Natural killer cell treated with Interleukin-12 subunit alpha and Interleukin-12 subunit beta and Interleukin-15 and Interleukin-18, amount 100 ng/mL, for 72 hours (primary cell): ENCODE measurements around the gene POU2AF1. TPM values are rescaled to one million over a fixed set of nuclear protein-coding genes. Genes with fewer than 3 reads are reported as not detected.

Experiments used
- ATAC-seq, 2 donors: fragments of 150-1000 bp; cut with Tn5 transposase in 1 of 2; sonication (Bioruptor Pico), chemical (Tn5 transposase) in 1 of 2; 2 replicates each; pipeline ENCODE4 v1.10.0; 2021
- DNase-seq: peaks from one replicate; pipeline ENCODE4 v3.0.0; 2022; ENCODE audit warnings: low spot score
- H3K27ac Mint-ChIP-seq, 2 donors: 1 replicate in 1 of 2; 2 replicates in 1 of 2; pipeline ENCODE4 v1.8.0; 2022; ENCODE audit warnings: mixed read lengths in 2 of 2, mild to moderate bottlenecking in 1 of 2, moderate library complexity in 1 of 2
- H3K27me3 Mint-ChIP-seq, 2 donors: 1 replicate in 1 of 2; 2 replicates in 1 of 2; pipeline ENCODE4 v1.8.0; 2022; ENCODE audit warnings: mixed read lengths in 2 of 2
- H3K36me3 Mint-ChIP-seq: one replicate; pipeline ENCODE4 v1.8.0; 2022; ENCODE audit warnings: mixed read lengths
- H3K4me1 Mint-ChIP-seq, 2 donors: 1 replicate in 1 of 2; 2 replicates in 1 of 2; pipeline ENCODE4 v1.8.0; 2022; ENCODE audit warnings: low read depth in 2 of 2, mixed read lengths in 2 of 2, mild to moderate bottlenecking in 1 of 2
- H3K4me3 Mint-ChIP-seq: one replicate; pipeline ENCODE4 v1.8.0; 2022; ENCODE audit warnings: mixed read lengths
- H3K9me3 Mint-ChIP-seq: 2 replicates; pipeline ENCODE4 v1.8.0; 2022; ENCODE audit warnings: mixed read lengths
- total RNA-seq, 2 donors: library from RNA; stranded (reverse); gene quantifications; one replicate each; pipeline ENCODE4 v1.2.3, GENCODE V29; 2022

POU2AF1 gene
- total RNA-seq, 2 donors from 2014 or later = 4.2 TPM; not detected in 1

GRCh38 chr11:111388420-111388819 lies 9.3 kb upstream of the POU2AF1 start:
- H3K9me3 Mint-ChIP-seq = no peaks in the 10 kb centered on the region
- DNase-seq = no peak
- ATAC-seq = no peak
- no peak overlapping the region for H3K4me3 Mint-ChIP-seq
- peaks cover 6 to 25% of the 10 kb centered on the region in 2 donors for H3K27me3 Mint-ChIP-seq
- H3K4me1 Mint-ChIP-seq = no peaks in the 10 kb centered on the region
- H3K27ac Mint-ChIP-seq = no peak overlapping the region
- no peaks in the 10 kb centered on the region for H3K36me3 Mint-ChIP-seq

GRCh38 chr11:111387363-111387762 lies 8.3 kb upstream of the POU2AF1 start:
- no peaks in the 10 kb centered on the region for H3K9me3 Mint-ChIP-seq
- ATAC-seq (no peak), DNase-seq (no peak)
- no peak overlapping the region for H3K4me3 Mint-ChIP-seq
- no peak overlapping the region for H3K27ac Mint-ChIP-seq
- peaks cover 8 to 27% of the 10 kb centered on the region in 2 donors for H3K27me3 Mint-ChIP-seq
- H3K36me3 Mint-ChIP-seq = no peaks in the 10 kb centered on the region
- no peaks in the 10 kb centered on the region for H3K4me1 Mint-ChIP-seq

DNA sequence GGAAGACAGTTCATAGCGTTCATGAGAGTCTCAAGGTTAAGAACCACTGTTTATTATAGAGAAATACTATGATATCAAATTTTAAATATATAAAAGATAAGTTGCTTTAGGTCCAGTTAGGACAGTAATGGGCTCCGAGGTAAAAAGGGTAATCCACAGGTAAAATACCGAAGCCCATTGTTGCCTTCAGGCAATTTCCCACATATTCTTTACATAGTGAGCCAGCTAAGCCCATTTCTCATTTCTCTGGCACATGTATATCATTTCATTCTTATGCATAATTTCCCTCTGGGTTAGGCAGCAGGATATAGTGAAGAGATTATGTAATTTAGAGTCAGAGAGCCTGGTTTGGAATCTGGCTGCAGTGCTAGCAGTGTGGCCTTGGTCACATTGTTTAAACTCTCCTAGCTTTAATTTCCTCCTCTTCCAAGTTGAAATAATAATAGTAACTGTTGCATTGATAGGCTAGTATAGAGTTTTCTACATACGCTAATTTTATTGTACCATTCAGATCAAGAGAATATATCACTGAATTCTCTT lies 7.6 kb upstream of the POU2AF1 start:
- no peak for ATAC-seq
- no peak overlapping the region for H3K4me3 Mint-ChIP-seq
- DNase-seq = no peak
- no peak overlapping the region for H3K27ac Mint-ChIP-seq
- peaks cover 8 to 32% of the 10 kb centered on the region in 2 donors for H3K27me3 Mint-ChIP-seq
- H3K9me3 Mint-ChIP-seq = no peaks in the 10 kb centered on the region
- no peaks in the 10 kb centered on the region for H3K4me1 Mint-ChIP-seq
- no peaks in the 10 kb centered on the region for H3K36me3 Mint-ChIP-seq

DNA sequence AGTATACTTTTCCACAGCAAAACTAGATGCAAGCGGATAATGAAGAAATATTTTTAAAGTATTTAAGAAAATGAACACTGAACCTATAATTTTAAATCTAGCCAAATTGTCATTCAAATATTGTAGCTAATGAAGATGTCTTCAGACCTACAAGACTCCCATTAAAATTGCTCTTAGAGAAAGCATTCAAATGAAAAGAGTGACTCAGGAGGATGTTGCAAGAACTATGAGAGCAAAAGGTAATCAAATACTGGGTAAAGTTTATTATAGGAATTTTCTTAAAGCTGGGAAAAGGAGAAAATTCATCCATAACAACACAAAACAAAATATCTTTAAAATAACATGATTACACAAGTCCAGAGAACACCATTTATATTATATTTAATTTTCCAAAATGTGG lies 5.4 kb upstream of the POU2AF1 start:
- H3K9me3 Mint-ChIP-seq = no peaks in the 10 kb centered on the region
- peaks cover 0 to 5% of the 10 kb centered on the region in 2 donors for H3K4me1 Mint-ChIP-seq
- H3K27ac Mint-ChIP-seq = no peak overlapping the region
- H3K4me3 Mint-ChIP-seq = no peak overlapping the region
- peaks cover 13 to 41% of the 10 kb centered on the region in 2 donors for H3K27me3 Mint-ChIP-seq
- ATAC-seq (no peak), DNase-seq (no peak)
- no peaks in the 10 kb centered on the region for H3K36me3 Mint-ChIP-seq

DNA sequence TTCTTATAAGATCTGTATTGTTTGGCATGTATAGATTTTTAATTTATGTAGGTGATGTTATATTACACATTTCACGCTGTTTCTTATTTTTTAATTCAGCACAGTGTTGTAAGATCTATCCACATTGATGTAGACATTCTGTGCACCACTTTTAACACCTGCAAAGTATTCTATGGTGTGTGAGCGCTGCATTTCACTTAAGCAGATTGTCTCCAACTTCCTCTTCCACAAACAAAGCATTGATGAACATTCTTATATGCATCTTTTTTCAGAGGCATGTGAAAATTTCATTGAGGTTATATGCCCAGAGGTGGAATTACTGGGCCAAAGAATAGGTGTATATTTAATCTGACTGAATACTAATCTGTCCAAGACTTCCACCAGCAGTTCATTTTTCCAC lies 3.4 kb upstream of the POU2AF1 start:
- ATAC-seq (no peak), DNase-seq (no peak)
- Mint-ChIP-seq H3K9me3 (no peaks in the 10 kb centered on the region), H3K4me3 (no peak overlapping the region), H3K4me1 (peaks cover 0 to 5% of the 10 kb centered on the region in 2 donors), H3K27me3 (peaks cover 8 to 28% of the 10 kb centered on the region in 2 donors), H3K36me3 (no peaks in the 10 kb centered on the region), H3K27ac (no peak overlapping the region)

- ATAC-seq (no peak), DNase-seq (no peak)
- no peak overlapping the region for H3K4me3 Mint-ChIP-seq
- no peaks in the 10 kb centered on the region for H3K36me3 Mint-ChIP-seq
- H3K27me3 Mint-ChIP-seq = peaks cover 8 to 26% of the 10 kb centered on the region in 2 donors
- H3K27ac Mint-ChIP-seq = no peak overlapping the region
- H3K9me3 Mint-ChIP-seq = no peaks in the 10 kb centered on the region
- peaks cover 0 to 5% of the 10 kb centered on the region in 2 donors for H3K4me1 Mint-ChIP-seq
These were observed 594 bp upstream of the POU2AF1 start for GRCh38 chr11:111379602-111380136.

GRCh38 chr11:111378185-111378860 lies 752 bp downstream of the POU2AF1 start:
- H3K27ac Mint-ChIP-seq = no peak overlapping the region
- no peaks in the 10 kb centered on the region for H3K9me3 Mint-ChIP-seq
- ATAC-seq = no peak
- peaks cover 0 to 5% of the 10 kb centered on the region in 2 donors for H3K4me1 Mint-ChIP-seq
- no peak overlapping the region for H3K4me3 Mint-ChIP-seq
- DNase-seq = no peak
- H3K27me3 Mint-ChIP-seq = peaks cover 8 to 23% of the 10 kb centered on the region in 2 donors
- no peaks in the 10 kb centered on the region for H3K36me3 Mint-ChIP-seq

DNA sequence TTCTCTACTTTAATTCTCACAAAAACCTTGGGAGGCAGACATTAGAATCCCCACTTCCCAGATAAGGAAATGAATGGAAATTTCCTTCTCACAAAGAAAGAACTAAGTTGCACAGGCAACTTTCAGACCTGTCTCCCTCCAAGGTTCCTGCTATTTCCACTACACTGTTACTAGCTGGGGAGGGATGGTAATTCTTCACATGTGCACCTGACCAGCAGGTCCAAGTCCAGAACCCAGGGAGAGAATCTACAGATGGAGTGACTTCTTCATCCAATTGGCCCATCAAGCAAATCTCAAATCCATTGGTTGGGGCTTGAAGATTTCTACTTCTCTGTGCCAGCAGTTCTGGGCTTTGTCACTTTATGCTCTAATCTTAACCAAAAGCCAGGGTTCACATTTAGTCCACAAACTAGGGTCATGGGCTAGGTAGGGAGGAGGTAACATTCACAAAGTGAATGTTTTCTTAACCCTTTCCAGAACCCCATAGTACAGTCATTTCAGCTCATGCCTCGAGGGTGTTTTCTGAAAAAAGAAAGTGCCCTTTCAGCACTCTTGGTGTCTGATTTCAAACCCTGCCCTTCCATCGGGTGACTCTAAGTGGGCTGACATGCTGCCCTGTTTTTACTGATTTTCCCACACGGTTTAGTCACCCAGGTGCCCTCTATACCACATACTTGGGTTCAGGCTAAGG lies 2.7 kb downstream of the POU2AF1 start:
- Mint-ChIP-seq H3K9me3 (no peaks in the 10 kb centered on the region), H3K27ac (no peak overlapping the region), H3K4me1 (peaks cover 0 to 5% of the 10 kb centered on the region in 2 donors), H3K4me3 (no peak overlapping the region), H3K27me3 (peaks cover 5 to 22% of the 10 kb centered on the region in 2 donors), H3K36me3 (no peaks in the 10 kb centered on the region)
- no peak for ATAC-seq
- DNase-seq = no peak

DNA sequence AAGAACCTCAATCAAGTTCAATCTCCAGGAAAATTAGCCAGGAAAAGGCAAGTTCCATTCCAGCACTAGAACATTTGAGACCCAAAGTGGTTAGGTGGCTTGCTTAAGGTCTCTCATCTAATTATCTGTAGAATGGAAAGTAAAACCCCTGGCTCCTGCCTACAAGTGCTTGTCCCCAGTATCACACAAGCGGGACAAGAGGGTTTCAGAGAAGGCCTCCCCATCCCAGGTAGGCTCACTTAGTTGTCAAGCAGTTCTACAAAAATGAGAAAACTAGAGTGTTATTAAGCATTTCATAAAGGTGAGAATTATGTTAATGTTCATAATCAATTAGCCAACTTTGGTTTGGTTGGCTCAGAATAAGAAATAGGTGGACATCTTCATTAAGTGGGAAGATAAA lies 5.5 kb downstream of the POU2AF1 start:
- Mint-ChIP-seq H3K27ac (no peak overlapping the region), H3K36me3 (no peaks in the 10 kb centered on the region), H3K9me3 (no peaks in the 10 kb centered on the region), H3K27me3 (peaks cover 3 to 28% of the 10 kb centered on the region in 2 donors), H3K4me1 (no peaks in the 10 kb centered on the region), H3K4me3 (no peak overlapping the region)
- DNase-seq (no peak), ATAC-seq (no peak)

DNA sequence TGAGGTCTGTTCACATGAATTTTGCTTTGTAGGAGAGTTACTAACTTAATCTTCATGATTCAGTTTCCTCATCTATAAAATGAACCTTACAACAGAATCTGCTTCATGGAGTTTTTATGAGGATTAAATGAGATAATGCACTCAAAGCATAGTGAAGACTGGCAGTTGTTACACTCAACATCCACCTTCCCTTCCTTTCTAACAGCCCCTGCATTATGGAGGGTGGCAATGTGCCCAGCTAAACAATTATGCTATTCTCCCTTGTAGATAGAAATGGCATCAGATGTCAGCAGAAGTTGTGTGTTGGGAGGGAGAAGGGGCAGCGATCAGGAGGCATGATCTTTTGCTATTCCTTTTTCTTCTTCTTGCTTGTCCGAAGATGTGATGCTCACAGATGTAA lies 6.5 kb downstream of the POU2AF1 start:
- ATAC-seq (no peak), DNase-seq (no peak)
- Mint-ChIP-seq H3K4me1 (no peaks in the 10 kb centered on the region), H3K27me3 (peaks cover 4 to 28% of the 10 kb centered on the region in 2 donors), H3K36me3 (no peaks in the 10 kb centered on the region), H3K27ac (no peak overlapping the region), H3K4me3 (no peak overlapping the region), H3K9me3 (no peaks in the 10 kb centered on the region)

DNA sequence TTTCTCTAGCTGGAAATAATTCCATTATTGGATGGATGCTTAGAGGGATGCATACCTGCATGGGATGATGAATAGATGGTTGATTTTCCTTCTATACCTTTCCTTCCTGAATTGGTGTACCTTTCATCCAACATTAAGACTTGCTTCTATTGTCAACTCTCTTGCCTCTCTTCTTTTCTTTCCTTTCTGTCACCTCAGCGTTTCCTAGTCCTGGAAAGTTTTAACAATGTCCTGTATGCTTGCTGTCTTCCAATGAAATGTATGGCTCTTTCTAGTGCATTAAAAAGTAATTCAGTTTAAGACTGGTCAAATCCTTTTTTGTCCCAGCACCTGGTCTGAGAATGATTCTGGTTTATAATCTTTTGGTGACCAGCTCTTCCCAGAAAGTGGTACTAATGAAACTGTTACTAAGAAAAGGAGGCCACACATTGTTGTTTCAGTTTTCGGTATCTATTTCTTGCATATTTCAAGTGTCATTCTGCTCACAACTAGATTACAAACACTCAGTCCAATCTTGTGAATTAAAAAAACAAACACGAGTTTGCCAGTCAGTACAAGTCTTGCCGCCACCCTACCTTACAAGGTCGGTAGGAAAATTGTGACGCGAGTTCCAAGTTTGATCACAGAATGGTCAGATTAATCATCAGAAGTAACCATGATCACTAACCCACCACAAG lies 8.0 kb downstream of the POU2AF1 start:
- peak in 1 of 2 donors; percentile 53 for ATAC-seq
- Mint-ChIP-seq H3K36me3 (no peaks in the 10 kb centered on the region), H3K4me1 (no peaks in the 10 kb centered on the region), H3K27me3 (peaks cover 9 to 28% of the 10 kb centered on the region in 2 donors), H3K27ac (peak overlapping the region in 1 of 2 donors; percentile 5), H3K4me3 (peak overlapping the region; percentile 6), H3K9me3 (no peaks in the 10 kb centered on the region)
- no peak for DNase-seq

- no peak for DNase-seq
- no peaks in the 10 kb centered on the region for H3K36me3 Mint-ChIP-seq
- H3K9me3 Mint-ChIP-seq = no peaks in the 10 kb centered on the region
- peak overlapping the region in 1 of 2 donors; percentile 5 for H3K27ac Mint-ChIP-seq
- peaks cover 9 to 28% of the 10 kb centered on the region in 2 donors for H3K27me3 Mint-ChIP-seq
- H3K4me1 Mint-ChIP-seq = no peaks in the 10 kb centered on the region
- no peak overlapping the region for H3K4me3 Mint-ChIP-seq
- ATAC-seq = no peak
These were observed 8.7 kb downstream of the POU2AF1 start for GRCh38 chr11:111370270-111370901.

DNA sequence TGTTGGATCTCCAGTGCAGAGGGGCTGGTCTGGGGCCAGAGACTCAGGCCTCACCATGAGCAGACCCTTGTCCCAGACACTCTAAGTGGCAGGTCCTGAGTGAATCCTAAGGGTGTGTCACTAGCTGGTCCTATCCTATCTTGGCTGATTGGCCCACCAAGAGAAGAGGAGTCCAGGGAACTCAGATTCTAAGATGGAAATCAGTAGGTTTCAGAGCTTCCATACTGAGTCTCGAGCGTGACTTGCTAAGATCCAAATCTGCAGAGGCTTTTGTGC lies 10.9 kb downstream of the POU2AF1 start:
- H3K36me3 Mint-ChIP-seq = no peaks in the 10 kb centered on the region
- ATAC-seq (peak in 1 of 2 donors; percentile 29), DNase-seq (no peak)
- no peak overlapping the region for H3K27ac Mint-ChIP-seq
- no peak overlapping the region for H3K4me3 Mint-ChIP-seq
- no peaks in the 10 kb centered on the region for H3K4me1 Mint-ChIP-seq
- peaks cover 9 to 20% of the 10 kb centered on the region in 2 donors for H3K27me3 Mint-ChIP-seq
- no peaks in the 10 kb centered on the region for H3K9me3 Mint-ChIP-seq
